ENCODE results near the gene NAIF1.

DNA sequence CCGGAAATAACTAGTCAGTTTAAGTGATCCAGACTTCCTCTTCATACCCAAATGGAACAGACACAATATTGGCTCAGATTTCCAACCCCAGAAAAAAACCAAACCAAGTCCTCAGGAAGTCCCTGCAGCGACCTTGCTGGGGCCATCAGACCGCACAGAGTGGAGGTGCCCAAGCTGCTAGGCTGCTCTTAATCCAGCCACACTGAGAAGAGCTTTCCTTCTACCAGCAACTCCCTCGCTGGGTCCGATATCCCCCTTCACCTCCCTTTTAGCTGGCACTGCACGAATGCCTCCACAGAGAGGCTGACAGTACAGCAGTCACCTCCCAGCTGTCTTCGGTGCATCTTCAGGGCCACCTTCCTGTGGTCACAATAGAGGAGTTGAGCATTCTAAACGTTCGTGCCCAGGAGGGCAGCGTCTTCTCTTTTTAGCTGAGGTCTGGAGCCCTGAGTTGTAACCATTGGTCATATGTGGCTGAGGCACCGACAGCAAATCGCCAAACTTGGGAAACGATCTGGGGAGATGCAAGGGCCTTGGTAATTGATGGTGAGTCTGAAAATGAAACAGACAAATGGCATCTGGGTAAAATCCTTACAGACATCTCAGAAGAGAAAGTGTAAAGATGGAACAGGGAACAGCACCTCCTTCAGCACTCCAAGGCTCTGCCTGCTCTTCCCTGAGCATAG, 5.7 kb downstream of the NAIF1 start:
- TF ChIP-seq, protein P1, sequence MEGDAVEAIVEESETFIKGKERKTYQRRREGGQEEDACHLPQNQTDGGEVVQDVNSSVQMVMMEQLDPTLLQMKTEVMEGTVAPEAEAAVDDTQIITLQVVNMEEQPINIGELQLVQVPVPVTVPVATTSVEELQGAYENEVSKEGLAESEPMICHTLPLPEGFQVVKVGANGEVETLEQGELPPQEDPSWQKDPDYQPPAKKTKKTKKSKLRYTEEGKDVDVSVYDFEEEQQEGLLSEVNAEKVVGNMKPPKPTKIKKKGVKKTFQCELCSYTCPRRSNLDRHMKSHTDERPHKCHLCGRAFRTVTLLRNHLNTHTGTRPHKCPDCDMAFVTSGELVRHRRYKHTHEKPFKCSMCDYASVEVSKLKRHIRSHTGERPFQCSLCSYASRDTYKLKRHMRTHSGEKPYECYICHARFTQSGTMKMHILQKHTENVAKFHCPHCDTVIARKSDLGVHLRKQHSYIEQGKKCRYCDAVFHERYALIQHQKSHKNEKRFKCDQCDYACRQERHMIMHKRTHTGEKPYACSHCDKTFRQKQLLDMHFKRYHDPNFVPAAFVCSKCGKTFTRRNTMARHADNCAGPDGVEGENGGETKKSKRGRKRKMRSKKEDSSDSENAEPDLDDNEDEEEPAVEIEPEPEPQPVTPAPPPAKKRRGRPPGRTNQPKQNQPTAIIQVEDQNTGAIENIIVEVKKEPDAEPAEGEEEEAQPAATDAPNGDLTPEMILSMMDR (IDR thresholded peaks at IDR 0.05; ENCODE audit: low read depth, low read length): no peak
- no peak for TF ChIP-seq EZH2phosphoT487 (IDR thresholded peaks at IDR 0.05; ENCODE audit: low read depth)
